AG04450 (cell line): Measurements from ENCODE around the gene KRT71. TPM values are rescaled to one million over a fixed set of nuclear protein-coding genes. Genes with fewer than 3 reads are reported as not detected.

Experiments
- CTCF ChIA-PET: fragments of 300-600, 350-600 bp; formaldehyde crosslinking; extraction: SDS; loops from one replicate; lab custom pipeline; 2022; ENCODE audit warnings: antibody characterized with exemption, inconsistent platforms; lab: Charles Lee
- POLR2A ChIA-PET: fragments of 350-600 bp; formaldehyde crosslinking; extraction: SDS; loops from one replicate; lab custom pipeline; 2021; ENCODE audit warnings: antibody characterized with exemption, inconsistent platforms; lab: Yijun Ruan, JAX
- DNase-seq: peaks from one replicate; pipeline ENCODE4 v3.0.0-alpha.2; 2011; ENCODE audit warnings: low read depth, low spot score
- H3K27ac ChIP-seq: one replicate; pipeline ENCODE4 v1.5.1; 2012; ENCODE audit warnings: low read depth, low read length, control low read depth
- H3K27me3 ChIP-seq: one replicate; pipeline ENCODE4 v1.6.0; 2012; ENCODE audit warnings: low read length; ENCODE audit not compliant: control insufficient read depth, insufficient read depth
- H3K4me3 ChIP-seq: 2 replicates; pipeline ENCODE4 v1.5.1; 2011; ENCODE audit warnings: mild to moderate bottlenecking, low read depth, low read length, control low read depth
- H3K9me3 ChIP-seq: 2 replicates; pipeline ENCODE4 v1.5.1; 2012; ENCODE audit warnings: low read length; ENCODE audit not compliant: control insufficient read depth, insufficient read depth
- polyA plus RNA-seq: library from polyadenylated mRNA; depleted of rRNA; stranded (reverse); fragments of >200 nt; gene quantifications from 2 replicates; pipeline ENCODE4 v1.2.3, GENCODE V29; 2011
- TF ChIP-seq, protein P1 (sequence below): IDR thresholded peaks from 2 replicates; pipeline ENCODE4 v1.5.1; 2011; ENCODE audit warnings: low read depth, low read length, control low read depth, inconsistent platforms

Gene KRT71
- polyA plus RNA-seq, 1 experiment, result not detected

- H3K9me3 ChIP-seq, result no peaks in the 10 kb centered on the region; the same call in 1 of the 2 replicates
- no peak overlapping the region for H3K4me3 ChIP-seq
- ChIA-PET CTCF (no interaction called here), POLR2A (no interaction called here)
- H3K27ac ChIP-seq, result no peak overlapping the region
- DNase-seq, result no peak
- TF ChIP-seq, protein P1, sequence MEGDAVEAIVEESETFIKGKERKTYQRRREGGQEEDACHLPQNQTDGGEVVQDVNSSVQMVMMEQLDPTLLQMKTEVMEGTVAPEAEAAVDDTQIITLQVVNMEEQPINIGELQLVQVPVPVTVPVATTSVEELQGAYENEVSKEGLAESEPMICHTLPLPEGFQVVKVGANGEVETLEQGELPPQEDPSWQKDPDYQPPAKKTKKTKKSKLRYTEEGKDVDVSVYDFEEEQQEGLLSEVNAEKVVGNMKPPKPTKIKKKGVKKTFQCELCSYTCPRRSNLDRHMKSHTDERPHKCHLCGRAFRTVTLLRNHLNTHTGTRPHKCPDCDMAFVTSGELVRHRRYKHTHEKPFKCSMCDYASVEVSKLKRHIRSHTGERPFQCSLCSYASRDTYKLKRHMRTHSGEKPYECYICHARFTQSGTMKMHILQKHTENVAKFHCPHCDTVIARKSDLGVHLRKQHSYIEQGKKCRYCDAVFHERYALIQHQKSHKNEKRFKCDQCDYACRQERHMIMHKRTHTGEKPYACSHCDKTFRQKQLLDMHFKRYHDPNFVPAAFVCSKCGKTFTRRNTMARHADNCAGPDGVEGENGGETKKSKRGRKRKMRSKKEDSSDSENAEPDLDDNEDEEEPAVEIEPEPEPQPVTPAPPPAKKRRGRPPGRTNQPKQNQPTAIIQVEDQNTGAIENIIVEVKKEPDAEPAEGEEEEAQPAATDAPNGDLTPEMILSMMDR, result no peak
- peaks cover 9% of the 10 kb centered on the region for H3K27me3 ChIP-seq
Observed at GRCh38 chr12:52542785-52543318, 10.1 kb downstream of the KRT71 start.

- ChIA-PET POLR2A (no interaction called here), CTCF (no interaction called here)
- Histone ChIP-seq H3K27ac (no peak overlapping the region), H3K9me3 (no peaks in the 10 kb centered on the region; the same call in 1 of the 2 replicates), H3K4me3 (no peak overlapping the region), H3K27me3 (peaks cover 9% of the 10 kb centered on the region)
- no peak for DNase-seq
- TF ChIP-seq, protein P1, result no peak
Observed at GRCh38 chr12:52542157-52542556, 10.8 kb downstream of the KRT71 start.

DNA sequence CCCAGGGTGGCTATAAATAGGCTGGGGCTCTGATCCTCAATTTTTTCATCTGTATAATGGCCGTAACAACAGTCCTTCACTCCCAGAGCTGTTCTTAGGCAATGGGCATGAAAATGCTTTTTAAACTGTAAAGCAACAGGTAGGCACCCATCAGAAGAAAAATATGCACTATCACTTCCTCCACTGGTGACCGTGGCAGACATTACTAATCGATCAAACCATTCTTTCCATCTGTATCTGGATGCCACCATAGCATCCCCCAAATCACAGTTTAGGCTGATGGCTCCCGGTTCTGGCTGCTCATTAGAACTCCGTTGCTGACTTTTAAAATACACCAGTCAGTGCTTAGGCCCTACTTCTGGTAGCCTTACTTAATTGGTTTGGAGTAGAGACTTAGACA lies 11.2 kb downstream of the KRT71 start:
- H3K9me3 ChIP-seq, result no peaks in the 10 kb centered on the region; the same call in 1 of the 2 replicates
- H3K4me3 ChIP-seq, result no peak overlapping the region
- TF ChIP-seq, protein P1, result no peak
- no peak overlapping the region for H3K27ac ChIP-seq
- ChIA-PET POLR2A (no interaction called here), CTCF (no interaction called here)
- no peak for DNase-seq
- peaks cover 11% of the 10 kb centered on the region for H3K27me3 ChIP-seq

DNA sequence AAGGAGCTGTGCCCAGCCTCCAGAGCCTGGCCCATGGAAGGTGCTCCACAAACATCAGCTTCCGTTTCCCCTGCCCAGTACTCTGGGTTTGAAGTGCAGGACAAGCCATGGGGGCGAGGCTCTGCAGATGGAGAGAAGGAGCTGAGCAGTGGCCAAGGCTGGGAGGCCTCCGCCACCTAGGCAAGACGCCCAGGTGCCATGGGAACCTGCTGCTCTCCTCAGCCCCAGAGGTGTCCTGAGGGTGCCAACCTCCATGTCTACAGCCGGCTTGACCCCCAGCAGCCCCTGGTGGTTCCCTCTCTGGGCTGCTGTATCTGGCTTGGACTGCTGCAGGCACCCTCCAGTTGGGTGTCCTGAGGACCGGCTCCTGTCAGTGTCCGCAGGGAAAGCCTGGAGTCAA lies 12.4 kb downstream of the KRT71 start:
- POLR2A ChIA-PET, result no interaction called here
- TF ChIP-seq, protein P1, result no peak
- H3K27me3 ChIP-seq, result peaks cover 5% of the 10 kb centered on the region
- no peak overlapping the region for H3K4me3 ChIP-seq
- no peak overlapping the region for H3K27ac ChIP-seq
- CTCF ChIA-PET, result interaction anchor here (0.7 kb wide), 1 partner anchor 236 kb away, joined by 4 read pairs; no protein-coding TSS in a partner anchor
- DNase-seq, result no peak
- no peaks in the 10 kb centered on the region for H3K9me3 ChIP-seq

DNA sequence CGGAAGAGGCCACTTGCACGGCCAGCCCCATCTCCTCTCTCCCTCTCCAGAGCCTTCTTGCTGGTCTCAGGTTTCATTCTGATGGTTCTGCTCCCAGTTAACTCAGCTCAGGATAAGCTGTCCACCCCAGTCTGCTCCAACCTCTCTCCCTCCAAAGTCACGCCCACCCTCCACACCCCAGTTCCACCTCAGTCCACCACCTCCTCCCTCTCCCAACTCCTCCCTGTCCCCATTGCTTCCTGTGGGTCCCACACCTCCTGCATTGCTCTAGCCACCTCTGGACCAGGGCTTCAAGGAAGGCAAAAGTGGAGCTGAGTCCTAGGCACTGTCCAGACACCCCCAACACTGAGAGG lies 13.1 kb downstream of the KRT71 start:
- CTCF ChIA-PET, result interaction anchor here (0.7 kb wide), 1 partner anchor 236 kb away, joined by 4 read pairs; no protein-coding TSS in a partner anchor
- Histone ChIP-seq H3K27me3 (peaks cover 5% of the 10 kb centered on the region), H3K4me3 (no peak overlapping the region), H3K27ac (no peak overlapping the region), H3K9me3 (no peaks in the 10 kb centered on the region)
- TF ChIP-seq, protein P1, result no peak
- POLR2A ChIA-PET, result no interaction called here
- DNase-seq, result no peak
